ENCODE data around the gene PURB. TPM values are rescaled to one million over a fixed set of nuclear protein-coding genes. Genes with fewer than 3 reads are reported as not detected.
A peak's percentile ranks its signal among the peaks of the same experiment; 100 is the strongest.

PURB gene
- total and polyA plus RNA-seq, 9 of the 15 experiments (the other 6 are each of a cell fraction or from before 2014, with no cell fraction given), result 1.6 to 14.1 (median 8.8) TPM

DNA sequence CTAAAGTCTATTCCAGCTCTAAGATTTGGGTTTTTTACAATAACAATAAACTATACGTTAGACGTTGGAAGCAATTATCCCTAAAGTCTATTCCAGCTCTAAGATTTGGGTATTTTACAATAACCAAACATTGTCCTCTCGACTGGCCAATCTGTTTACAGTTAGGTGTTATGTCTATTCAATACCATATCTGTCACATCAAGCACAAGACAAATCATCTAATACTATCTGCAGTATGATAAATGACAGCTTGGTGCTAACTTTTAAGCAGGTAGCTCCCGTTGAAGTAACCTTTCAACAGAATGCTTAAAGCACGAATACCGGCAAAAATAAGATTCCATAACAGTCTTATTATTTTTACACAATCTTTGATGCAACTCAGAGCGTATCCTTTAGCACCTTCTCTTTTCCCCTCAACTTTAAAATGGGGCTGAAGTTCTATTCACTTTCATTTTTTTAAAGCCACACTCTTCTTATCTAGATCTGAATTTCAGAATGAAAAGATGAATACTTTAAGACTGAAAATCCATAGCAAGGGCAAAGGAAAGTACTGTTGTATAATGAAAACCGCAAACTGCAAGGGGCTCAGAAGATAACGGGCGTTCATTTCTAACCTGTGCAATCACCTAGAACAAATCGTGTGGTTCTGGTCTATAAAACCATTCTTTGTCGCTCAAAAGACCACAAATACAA lies 38.4 kb downstream of the PURB start (continued):
- TF ChIP-seq, protein P1, sequence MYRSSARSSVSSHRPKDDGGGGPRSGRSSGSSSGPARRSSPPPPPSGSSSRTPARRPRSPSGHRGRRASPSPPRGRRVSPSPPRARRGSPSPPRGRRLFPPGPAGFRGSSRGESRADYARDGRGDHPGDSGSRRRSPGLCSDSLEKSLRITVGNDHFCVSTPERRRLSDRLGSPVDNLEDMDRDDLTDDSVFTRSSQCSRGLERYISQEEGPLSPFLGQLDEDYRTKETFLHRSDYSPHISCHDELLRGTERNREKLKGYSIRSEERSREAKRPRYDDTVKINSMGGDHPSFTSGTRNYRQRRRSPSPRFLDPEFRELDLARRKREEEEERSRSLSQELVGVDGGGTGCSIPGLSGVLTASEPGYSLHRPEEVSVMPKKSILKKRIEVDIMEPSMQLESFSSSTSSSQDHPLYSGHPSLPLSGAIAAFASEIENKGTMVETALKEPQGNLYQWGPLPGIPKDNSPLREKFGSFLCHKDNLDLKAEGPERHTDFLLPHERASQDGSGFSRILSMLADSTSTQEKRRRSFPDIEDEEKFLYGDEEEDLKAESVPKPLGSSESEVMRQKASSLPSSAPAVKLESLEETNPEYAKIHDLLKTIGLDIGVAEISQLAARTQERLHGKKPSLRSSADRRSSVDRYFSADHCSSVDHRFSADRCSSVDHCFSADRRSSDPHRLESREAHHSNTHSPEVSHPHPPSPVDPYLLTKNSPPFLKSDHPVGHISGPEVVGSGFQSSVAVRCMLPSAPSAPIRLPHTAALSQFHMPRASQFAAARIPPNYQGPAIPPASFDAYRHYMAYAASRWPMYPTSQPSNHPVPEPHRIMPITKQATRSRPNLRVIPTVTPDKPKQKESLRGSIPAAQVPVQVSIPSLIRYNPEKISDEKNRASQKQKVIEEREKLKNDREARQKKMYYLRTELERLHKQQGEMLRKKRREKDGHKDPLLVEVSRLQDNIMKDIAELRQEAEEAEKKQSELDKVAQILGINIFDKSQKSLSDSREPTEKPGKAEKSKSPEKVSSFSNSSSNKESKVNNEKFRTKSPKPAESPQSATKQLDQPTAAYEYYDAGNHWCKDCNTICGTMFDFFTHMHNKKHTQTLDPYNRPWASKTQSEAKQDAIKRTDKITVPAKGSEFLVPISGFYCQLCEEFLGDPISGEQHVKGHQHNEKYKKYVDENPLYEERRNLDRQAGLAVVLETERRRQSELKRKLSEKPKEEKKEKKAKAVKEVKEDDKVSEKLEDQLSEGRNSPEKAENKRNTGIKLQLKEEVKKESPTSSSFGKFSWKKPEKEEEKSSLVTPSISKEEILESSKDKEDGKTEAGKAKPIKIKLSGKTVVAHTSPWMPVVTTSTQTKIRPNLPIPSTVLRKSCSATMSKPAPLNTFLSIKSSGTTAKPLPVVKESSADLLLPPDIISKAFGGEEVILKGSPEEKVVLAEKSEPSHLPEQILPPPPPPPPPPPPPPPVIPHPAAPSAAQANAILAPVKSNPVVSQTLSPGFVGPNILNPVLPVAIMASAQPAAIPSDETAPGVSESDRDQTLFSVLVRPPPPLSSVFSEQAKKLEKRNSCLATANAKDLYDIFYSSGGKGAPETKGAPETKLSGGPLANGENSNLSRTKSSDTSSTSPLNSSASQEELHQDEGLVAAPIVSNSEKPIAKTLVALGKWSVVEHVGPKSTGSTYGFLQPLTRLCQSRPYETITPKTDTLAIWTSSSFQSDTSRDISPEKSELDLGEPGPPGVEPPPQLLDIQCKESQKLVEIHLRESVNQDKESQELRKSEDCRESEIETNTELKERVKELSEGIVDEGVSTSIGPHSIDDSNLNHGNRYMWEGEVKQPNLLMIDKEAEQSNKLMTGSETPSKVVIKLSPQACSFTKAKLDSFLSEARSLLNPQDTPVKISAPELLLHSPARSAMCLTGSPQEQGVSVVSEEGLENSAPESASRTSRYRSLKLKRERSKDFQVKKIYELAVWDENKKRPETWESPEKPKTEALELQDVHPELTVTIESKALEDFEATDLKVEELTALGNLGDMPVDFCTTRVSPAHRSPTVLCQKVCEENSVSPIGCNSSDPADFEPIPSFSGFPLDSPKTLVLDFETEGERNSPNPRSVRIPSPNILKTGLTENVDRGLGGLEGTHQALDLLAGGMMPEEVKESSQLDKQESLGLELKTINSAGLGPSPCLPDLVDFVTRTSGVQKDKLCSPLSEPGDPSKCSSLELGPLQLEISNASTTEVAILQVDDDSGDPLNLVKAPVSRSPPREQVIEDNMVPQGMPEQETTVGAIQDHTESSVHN (IDR thresholded peaks at IDR 0.05; ENCODE audit: borderline replicate concordance in 1 of 2, low read depth in 1 of 2), result peak in 1 of 2 experiments; percentile 73; a peak in 1 of 4 replicates
- TF ChIP-seq USF1 (CRISPR knock-in tag; IDR thresholded peaks at IDR 0.05) (no peak), CHAMP1 (IDR thresholded peaks at IDR 0.05) (no peak), ZKSCAN1 (IDR thresholded peaks at IDR 0.05; ENCODE audit: low read depth, low read length) (no peak), CREB1 (IDR thresholded peaks at IDR 0.05) (no peak), CREB1 (CRISPR knock-in tag; IDR thresholded peaks at IDR 0.05) (no peak), MIER1 (IDR thresholded peaks at IDR 0.05; ENCODE audit: low read depth) (peak; percentile 73), RCOR1 (IDR thresholded peaks at IDR 0.05; ENCODE audit: borderline replicate concordance in 1 of 2, low read depth in 2 of 2, low read length in 2 of 2) (peak in 1 of 2 experiments; percentile 89; a peak in 2 of 4 replicates), HIVEP1 (CRISPR knock-in tag; IDR thresholded peaks at IDR 0.05) (no peak), IRF2 (CRISPR knock-in tag; IDR thresholded peaks at IDR 0.05) (no peak), SP1 (CRISPR knock-in tag; IDR thresholded peaks at IDR 0.05) (peak; percentile 2; the same call in 1 of the 2 replicates), TRIM28 (IDR thresholded peaks at IDR 0.05) (no peak), SAP30 (IDR thresholded peaks at IDR 0.05; ENCODE audit: borderline replicate concordance, insufficient read depth, low read depth, low read length, poor library complexity, severe bottlenecking) (no peak), RBBP5 (IDR thresholded peaks at IDR 0.05; ENCODE audit: borderline replicate concordance, insufficient read depth, low read length, poor library complexity, severe bottlenecking) (no peak), GATAD2B (IDR thresholded peaks at IDR 0.05; ENCODE audit: borderline replicate concordance) (peak; percentile 67), SIN3B (IDR thresholded peaks at IDR 0.05; ENCODE audit: low read depth) (no peak)

Data from K562 (cell line).